Endothelial cell (in vitro differentiated cells): Measurements from ENCODE around the gene VIPR1. TPM values are rescaled to one million over a fixed set of nuclear protein-coding genes. Genes with fewer than 3 reads are reported as not detected.

Experiments
- DNase-seq: peaks from one replicate; pipeline ENCODE4 v3.0.0; 2021; ENCODE audit warnings: low spot score
- H3K27ac Mint-ChIP-seq: one replicate; pipeline ENCODE4 v1.8.0; 2021; ENCODE audit warnings: mixed read lengths, inconsistent platforms; ENCODE audit not compliant: unreplicated experiment
- H3K27me3 Mint-ChIP-seq: one replicate; pipeline ENCODE4 v1.8.0; 2021; ENCODE audit warnings: mild to moderate bottlenecking, moderate library complexity, mixed read lengths, inconsistent platforms; ENCODE audit not compliant: unreplicated experiment
- H3K36me3 Mint-ChIP-seq: one replicate; pipeline ENCODE4 v1.8.0; 2021; ENCODE audit warnings: mild to moderate bottlenecking, low read depth, mixed read lengths, inconsistent platforms; ENCODE audit not compliant: unreplicated experiment
- H3K4me1 Mint-ChIP-seq: one replicate; pipeline ENCODE4 v1.8.0; 2021; ENCODE audit warnings: mild to moderate bottlenecking, mixed read lengths, inconsistent platforms; ENCODE audit not compliant: unreplicated experiment
- H3K4me3 Mint-ChIP-seq: one replicate; pipeline ENCODE4 v1.8.0; 2021; ENCODE audit warnings: mild to moderate bottlenecking, mixed read lengths, inconsistent platforms; ENCODE audit not compliant: unreplicated experiment
- H3K9me3 Mint-ChIP-seq: one replicate; pipeline ENCODE4 v1.8.0; 2021; ENCODE audit warnings: mixed read lengths, inconsistent platforms; ENCODE audit not compliant: unreplicated experiment
- CTCF ChIP-seq: fragments of 200-600 bp; sonication (generic); IDR thresholded peaks from one replicate; pipeline ENCODE4 v1.5.0; 2021; ENCODE audit warnings: antibody characterized with exemption; ENCODE audit not compliant: unreplicated experiment
- total RNA-seq: library from RNA; stranded (reverse); fragmentation: NEBNext Ultra II Directional; extraction: Animal tissue kit (Norgen Biotek cat#: 25700); gene quantifications from one replicate; pipeline ENCODE4 v1.2.1, GENCODE V29; 2021; ENCODE audit not compliant: unreplicated experiment

Gene VIPR1
- total RNA-seq, 1 donor from 2014 or later, result 5.4 TPM

- peak; percentile 27 for DNase-seq
- H3K36me3 Mint-ChIP-seq, result peaks cover 8% of the 10 kb centered on the region
- no peak overlapping the region for H3K4me3 Mint-ChIP-seq
- H3K27ac Mint-ChIP-seq, result no peak overlapping the region
- H3K4me1 Mint-ChIP-seq, result peaks cover 23% of the 10 kb centered on the region
- no peaks in the 10 kb centered on the region for H3K9me3 Mint-ChIP-seq
- peaks cover 10% of the 10 kb centered on the region for H3K27me3 Mint-ChIP-seq
- TF ChIP-seq CTCF, result no peak
Observed at GRCh38 chr3:42526616-42527367, 24.3 kb downstream of the VIPR1 start.

GRCh38 chr3:42527368-42527917, 25.0 kb downstream of the VIPR1 start:
- no peak for TF ChIP-seq CTCF
- peaks cover 8% of the 10 kb centered on the region for H3K36me3 Mint-ChIP-seq
- peaks cover 10% of the 10 kb centered on the region for H3K27me3 Mint-ChIP-seq
- H3K27ac Mint-ChIP-seq, result no peak overlapping the region
- H3K4me3 Mint-ChIP-seq, result no peak overlapping the region
- no peaks in the 10 kb centered on the region for H3K9me3 Mint-ChIP-seq
- DNase-seq, result no peak
- peaks cover 23% of the 10 kb centered on the region for H3K4me1 Mint-ChIP-seq

- Mint-ChIP-seq H3K27ac (no peak overlapping the region), H3K9me3 (no peaks in the 10 kb centered on the region), H3K27me3 (peaks cover 12% of the 10 kb centered on the region), H3K4me1 (peaks cover 26% of the 10 kb centered on the region), H3K36me3 (peaks cover 8% of the 10 kb centered on the region), H3K4me3 (no peak overlapping the region)
- DNase-seq, result no peak
- TF ChIP-seq CTCF, result no peak
Observed at GRCh38 chr3:42529468-42529867, 27.0 kb downstream of the VIPR1 start.

GRCh38 chr3:42530073-42530472, 27.6 kb downstream of the VIPR1 start:
- no peak for TF ChIP-seq CTCF
- peaks cover 11% of the 10 kb centered on the region for H3K27me3 Mint-ChIP-seq
- H3K9me3 Mint-ChIP-seq, result no peaks in the 10 kb centered on the region
- H3K36me3 Mint-ChIP-seq, result peaks cover 5% of the 10 kb centered on the region
- no peak overlapping the region for H3K4me3 Mint-ChIP-seq
- peaks cover 22% of the 10 kb centered on the region for H3K4me1 Mint-ChIP-seq
- DNase-seq, result no peak
- no peak overlapping the region for H3K27ac Mint-ChIP-seq

- TF ChIP-seq CTCF, result no peak
- DNase-seq, result no peak
- H3K36me3 Mint-ChIP-seq, result peaks cover 5% of the 10 kb centered on the region
- H3K4me1 Mint-ChIP-seq, result peaks cover 22% of the 10 kb centered on the region
- H3K27ac Mint-ChIP-seq, result no peak overlapping the region
- H3K4me3 Mint-ChIP-seq, result no peak overlapping the region
- peaks cover 11% of the 10 kb centered on the region for H3K27me3 Mint-ChIP-seq
- H3K9me3 Mint-ChIP-seq, result no peaks in the 10 kb centered on the region
Observed at GRCh38 chr3:42531470-42531869, 29.0 kb downstream of the VIPR1 start.
